Globus pallidus (tissue), 1 donor: ENCODE measurements around the gene PUS10.
"Not testable (repeated sequence)": the region's sequence is repeated elsewhere in the genome, so short reads cannot be mapped to it uniquely, and the experiment has no call there.

Source experiments
- DNase-seq: peaks from one replicate; pipeline ENCODE4 v3.0.0-alpha.2; 2015; ENCODE audit warnings: low spot score

The PUS10 gene

DNA sequence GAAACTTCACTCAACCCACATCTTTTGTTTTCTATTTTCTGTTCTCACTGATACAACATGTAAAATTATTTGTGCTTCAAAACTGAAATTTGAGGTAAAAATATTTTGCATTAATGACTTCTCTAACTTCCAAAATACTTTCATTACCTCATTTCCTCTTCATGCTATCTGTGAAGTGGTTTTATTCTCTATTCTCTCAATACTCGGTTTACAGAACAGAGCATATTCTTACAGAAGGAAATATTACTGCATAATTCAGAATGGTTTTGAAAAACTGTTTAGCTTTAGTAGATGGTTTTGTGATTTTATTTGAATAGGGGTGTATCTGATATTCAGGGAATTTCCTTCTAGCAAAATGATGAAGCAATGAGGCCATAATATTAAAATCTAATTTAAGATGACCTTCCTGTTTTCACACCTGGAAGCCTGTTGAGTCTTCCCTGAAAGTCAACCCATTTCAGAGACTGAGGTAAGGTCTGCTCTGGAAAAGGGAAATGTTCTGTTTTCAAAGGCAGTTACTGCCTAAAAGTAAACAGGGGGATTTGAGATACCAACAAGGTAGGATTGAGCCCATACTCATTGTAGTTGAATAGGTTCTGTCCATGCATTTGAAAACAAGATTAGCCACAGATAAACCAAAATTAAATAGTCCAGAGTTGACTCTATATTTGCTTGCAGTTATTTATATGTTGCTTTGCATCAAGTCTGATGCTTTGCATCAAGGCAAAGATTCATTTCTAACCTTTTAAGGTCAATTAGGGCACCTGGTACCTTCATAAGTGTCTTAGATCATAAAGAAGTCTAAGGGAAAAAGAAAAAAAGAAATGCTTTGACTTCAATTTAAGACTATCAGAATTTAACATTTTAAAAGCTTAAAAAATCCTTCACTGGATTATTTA is 51.3 kb downstream of the PUS10 start:
- no peak for DNase-seq

DNA sequence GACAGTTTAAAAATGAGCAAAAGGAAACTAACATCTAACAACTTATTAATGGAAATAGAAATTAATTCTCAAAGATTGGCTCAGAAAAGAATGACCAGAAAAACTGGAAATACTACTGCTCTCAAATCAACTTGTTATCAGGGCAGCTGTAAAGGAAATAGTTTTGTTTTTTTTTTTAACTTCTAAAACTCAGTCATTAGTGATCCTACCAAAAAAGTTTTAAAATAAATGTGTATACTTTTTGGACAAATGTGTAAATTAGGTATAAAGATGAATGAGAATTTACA is 52.6 kb downstream of the PUS10 start:
- no peak for DNase-seq

DNA sequence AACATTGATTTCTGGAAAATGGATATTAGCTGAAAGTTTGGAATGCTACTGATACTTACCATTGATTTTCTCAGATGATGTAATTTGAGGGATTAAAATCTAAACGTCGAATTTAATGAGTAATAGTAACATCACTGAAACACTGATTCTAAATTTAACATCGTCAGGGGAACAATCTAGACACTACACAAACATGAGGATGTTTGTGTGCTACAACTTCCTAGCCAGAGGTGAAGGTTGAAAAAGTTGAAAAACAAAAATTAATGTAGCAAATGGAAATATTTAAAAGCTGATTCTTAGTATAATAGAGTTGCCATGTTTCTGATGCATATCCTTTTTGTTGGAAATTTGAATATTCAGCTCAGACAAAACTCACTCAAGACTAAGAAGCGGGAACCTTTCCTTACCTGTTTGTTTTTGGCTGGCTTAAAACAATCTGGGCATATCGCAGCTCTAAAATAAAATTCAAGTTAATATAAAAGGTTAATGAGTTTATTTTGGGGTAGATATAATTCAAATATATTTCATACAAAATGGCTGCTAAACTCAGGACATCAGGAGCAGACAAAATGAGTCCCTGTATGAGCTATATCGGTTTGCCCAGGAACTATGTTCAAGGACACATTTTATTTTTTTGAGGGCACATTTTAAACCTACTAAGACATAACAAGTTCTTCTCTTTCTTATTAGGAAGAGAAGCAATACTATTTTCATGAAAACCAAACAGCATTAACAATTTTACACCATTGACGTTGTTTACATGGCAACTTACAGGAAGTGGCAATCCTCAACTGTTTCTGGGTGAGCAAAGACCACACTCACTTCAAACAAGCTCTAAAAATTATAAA is 53.2 kb downstream of the PUS10 start:
- DNase-seq = no peak

DNA sequence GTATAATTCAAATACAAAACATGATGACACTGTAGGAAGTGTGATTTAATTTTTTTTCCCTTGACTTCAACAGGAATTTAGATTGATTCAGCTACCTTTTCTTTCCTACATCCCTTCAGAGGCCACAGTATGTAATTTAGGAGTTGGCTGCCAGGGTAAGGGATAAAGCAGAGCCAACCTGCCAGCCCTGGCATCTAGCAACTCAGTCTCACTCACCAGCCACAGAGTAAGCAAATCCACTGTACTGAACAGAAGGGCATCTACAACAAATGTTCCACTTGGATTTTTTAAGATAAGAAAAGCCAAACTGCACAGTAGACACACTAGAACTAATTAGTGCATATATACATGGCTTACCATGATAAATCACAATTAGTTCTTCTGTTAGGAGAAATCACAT is 54.9 kb downstream of the PUS10 start:
- no peak for DNase-seq

DNA sequence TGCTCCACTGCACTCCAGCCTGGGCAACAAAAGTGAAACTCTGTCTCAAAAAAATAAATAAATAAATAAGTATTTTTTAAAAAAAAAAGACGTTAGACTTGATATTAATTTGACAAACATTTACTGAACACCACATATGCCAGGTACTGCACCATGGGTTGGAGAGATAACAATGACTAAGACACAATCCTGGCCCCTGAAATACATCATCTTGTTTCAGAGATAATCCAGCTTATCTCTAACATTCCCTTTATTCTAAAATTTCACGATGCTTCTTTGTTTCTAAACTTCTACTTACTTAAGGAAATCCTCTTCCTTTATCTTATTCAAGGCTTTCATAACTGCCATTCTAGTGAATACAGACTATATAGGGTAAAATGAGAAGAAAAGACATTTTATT is 55.5 kb downstream of the PUS10 start:
- DNase-seq = no peak

DNA sequence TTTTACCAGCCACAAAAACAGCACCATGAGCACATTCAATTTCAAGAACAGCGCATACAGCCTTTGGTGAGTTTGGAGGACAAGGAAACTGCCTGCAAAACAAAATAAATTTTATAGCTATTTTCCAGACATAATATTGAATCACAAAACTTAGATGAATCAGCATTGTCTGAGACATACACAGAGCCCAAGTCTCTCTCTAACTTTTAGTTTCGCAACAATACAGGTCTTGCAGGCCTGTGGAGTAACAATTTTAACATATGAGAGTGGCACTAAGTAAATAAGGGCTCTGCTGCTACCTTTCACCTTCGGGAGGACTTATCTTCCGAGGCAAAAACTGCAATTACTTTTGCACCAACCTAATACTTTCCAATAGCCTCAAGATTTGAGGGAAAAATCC is 56.6 kb downstream of the PUS10 start:
- DNase-seq = no peak

DNA sequence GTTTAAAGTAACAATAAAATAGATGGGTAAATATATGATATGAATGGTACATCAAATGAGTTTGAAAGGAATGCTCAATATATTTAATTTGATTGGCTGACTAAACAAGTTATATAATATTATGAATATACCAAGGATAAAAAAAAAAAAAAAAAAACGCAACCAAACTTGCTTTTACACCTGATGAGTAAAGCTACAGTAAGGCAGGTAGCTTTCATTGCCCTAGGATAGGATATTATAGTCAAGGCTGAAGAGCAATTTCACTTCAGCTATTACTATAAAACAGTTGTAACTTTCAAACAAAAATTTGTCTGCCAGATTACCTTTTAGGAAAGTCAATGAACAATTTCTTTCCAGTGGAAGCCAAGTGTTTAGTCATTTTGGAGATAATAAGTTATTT is 57.3 kb downstream of the PUS10 start:
- DNase-seq = no peak

DNA sequence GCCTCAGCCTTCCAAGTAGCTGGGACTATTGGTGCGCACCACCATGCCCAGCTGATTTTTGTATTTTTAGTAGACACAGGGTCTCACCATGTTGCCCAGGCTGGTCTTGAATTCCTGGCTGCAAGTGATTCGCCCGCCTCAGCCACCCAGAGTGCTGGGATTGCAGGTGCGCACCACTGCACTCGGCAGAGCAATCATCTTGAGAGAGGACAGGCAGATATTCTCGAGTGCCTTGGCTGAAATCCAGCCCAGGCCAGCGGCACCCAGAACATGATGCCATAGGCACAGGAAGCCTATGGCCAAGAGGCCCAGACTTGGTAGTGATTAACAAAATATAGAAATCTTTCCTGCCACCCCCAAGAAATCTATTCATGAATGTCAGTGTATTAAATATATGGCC is 58.6 kb downstream of the PUS10 start:
- DNase-seq = no peak

DNA sequence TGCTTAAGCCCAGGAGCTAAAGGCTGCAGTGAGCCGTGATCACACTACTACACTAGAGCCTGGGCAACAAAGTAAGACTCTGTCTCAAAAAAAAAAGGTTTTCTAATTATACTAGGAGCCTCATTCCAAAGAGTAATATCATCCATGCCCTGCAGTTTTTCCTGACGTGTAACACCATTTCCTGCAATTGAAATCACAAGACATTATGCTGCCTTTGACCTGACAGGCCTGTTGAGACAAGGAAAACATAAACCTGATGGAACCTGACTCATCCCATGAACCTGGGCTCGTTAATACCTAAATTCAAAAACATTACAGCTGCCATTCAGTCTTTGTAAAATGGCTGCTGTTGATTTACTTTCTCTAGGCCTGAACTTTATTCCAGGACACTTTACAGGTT is 59.3 kb downstream of the PUS10 start:
- DNase-seq = no peak

DNA sequence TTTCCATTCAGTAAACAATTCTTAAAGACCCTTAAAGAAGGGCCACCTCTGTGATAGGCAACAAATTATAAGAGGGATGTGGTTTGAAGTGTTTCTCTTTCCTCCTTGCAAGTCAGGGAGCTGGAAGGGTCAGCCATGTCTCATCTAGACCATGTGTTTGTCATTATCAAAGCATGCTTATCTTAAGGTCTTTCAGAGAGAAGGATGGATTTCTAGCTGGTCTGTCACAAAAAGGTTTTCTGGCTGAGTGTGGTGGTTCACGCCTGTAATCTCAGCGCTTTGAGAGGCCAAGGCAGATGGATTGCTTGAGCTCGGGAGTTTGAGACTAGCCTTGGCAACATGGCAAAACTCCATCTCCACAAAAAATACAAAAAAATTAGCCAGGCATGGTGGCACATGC is 59.7 kb downstream of the PUS10 start:
- DNase-seq = no peak

DNA sequence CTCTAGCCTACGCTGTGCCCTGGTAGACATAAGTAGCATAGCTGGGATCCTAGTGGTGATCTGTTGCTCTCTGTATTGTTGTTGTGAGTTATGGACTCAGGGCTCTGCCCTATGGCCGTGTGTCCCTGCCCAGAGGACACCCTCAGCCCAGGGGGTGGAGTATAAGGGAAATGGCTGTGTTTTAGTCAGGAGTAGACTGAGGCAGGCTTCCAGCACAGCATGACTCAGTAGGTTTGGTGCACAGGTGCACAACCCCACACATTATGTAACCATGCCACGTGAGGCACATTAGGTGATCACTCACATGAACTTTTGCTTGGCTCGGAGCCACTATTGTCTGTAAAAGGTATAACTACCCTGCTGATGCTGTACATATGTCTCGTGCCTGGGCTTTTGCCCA is 60.4 kb downstream of the PUS10 start:
- DNase-seq = no peak

DNA sequence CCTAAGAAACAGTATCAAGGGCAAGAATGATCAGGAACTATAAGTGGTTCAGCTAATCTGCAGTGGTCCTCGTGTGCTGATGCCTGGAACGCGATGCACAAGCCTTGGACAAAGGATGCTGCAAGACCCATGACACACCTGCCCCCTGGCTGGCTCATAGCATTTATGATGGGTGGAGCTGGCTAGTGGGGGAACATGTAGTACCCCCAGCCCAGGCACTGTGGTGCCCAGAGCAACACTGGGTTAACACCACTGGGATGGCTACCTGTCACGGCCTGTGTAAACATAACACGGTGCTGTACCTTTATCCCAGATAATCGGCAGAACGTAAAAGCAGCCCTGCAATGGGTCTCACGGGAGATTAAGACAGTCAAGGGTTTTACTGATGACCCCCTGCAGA is 60.8 kb downstream of the PUS10 start:
- no peak for DNase-seq

DNA sequence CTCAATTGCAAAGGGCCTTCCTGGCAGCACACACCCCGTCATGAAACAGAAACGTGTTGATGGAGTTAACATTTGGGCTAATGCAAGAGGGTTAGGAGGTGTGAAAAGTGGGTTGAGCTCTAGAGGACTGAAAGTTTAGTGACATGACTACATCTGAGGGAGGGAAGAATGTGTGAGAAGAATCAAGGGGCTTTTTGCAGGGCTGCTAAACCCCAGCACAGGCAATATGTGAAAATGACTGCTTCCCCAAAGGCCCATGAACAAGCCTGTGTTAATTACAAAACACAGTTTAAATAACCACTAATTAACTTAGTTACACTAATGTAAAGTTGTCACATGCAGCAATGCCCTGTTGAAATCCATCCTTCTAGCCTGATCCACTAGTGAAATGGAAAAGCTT is 63.9 kb downstream of the PUS10 start:
- no peak for DNase-seq

DNA sequence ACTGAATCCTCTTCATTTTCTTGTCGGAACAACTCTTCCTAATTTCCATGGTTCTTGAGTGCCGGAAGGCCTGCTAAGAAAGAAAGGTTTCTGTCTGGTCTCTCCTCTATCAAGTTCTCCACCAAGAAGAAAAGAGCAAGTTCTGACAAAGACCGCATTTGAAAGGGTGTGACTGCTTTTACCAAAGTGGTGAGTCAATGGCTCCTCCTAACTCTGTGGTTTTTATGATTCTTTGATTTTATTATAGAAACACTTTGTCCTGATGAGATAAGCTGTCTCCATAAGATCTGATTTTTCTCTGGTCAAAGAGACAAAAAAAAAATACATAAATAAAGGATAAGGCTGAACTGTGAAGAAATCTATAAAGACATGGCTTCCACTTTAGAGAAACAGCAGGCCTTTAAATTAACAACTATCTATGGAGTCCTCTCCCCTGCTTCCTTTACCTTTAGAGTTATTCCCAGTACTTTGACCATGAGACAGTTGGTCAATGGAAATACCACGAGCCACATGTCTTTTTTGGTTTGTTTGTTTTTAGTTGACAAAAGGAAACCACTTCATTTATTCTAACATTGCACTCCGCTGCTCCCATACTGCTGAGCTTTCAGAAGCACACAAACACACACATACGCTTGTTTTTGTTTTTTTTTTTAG is 69.0 kb downstream of the PUS10 start:
- no peak for DNase-seq

DNA sequence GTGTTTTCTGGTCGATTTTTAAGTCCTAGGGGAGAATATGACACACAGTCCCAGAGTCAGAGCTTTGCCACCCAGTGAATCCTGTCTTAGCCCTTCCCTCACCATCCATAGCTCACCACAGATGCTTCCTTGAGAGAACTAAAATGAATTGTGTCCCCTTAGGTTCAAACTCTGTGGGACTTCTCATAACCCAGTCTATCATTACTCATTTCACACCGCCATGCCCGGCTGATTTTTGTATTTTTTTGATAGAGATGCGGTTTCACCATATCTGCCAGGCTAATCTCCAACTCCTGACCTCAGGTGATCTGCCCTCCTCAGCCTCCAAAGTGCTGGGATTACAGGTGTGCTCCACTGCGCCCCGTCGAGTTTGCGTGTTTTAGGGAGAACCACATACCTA is 69.9 kb downstream of the PUS10 start:
- DNase-seq = no peak

DNA sequence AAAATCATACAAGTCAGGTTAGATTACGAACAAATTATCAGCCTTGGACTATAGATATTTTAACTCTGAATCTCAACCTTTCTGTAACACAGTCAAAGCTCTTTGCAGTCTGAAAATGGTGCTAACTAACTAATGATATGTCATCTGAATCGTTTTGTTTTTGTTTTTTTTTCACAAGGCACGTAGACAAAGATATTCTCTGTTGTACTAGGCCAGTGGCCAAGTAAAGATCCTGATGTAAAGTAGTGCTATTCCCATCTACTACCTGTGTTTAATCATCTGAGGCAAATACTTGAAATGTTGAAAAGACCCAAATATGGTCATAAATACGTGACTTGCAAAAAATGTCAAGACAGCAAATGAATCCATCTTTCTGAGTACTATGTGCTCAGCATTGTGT is 71.0 kb downstream of the PUS10 start:
- DNase-seq = no peak

DNA sequence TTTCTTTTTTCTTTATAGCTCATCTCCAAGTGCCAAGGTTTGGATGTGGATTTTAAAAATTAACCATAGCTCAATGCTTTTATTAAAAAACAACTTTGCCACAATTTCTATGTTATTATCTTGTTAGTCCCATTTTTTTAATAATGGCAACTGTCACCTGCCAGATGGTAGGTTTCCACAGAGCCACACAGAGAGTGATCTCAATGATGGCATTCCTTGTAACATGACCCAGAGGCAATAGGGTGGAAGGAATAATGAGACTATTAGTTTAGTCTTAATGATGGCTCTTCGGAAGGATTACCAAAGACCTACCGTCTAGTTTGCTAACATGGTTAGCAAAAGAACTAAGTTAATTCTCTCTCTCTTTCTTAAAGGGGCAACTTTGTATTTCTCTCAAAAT is 72.7 kb downstream of the PUS10 start:
- no peak for DNase-seq

DNA sequence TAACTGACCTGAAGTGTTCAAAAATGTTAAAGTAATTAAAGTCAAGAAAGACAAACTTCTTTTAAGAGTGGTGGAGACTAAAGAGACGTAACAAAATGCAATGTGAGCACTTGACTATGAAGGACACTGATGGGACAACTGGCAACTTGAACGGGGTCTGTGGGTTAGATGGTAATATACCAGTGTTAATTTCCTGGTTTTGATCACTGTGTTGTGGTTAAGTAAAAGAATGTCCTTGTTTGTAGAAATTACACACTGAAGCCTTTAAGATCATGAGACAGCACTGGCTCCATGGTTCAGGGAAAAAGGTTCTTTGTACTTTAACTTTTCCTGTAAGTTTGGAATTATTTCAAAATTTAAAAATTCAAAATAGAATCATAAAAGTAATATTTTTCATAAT is 78.4 kb downstream of the PUS10 start:
- no peak for DNase-seq

DNA sequence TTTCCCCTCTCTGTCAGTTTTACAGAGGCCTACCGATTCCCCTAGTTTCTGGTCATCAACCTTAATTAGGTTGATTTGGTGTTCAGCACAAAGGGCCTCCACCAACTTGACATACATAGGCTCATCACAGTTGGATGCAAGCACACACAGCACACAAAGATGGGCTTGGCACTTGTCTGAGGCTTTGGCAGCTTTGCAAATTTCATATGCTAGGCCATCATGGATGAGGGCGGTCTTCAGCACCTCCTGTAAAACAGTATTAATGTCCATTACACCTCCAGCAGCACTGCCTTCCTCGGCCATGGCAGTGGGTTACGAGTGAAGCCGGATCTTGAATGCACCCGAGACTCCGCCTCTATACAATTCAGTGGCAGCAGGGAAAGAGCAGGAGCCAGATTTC is 79.8 kb downstream of the PUS10 start:
- no peak for DNase-seq

DNA sequence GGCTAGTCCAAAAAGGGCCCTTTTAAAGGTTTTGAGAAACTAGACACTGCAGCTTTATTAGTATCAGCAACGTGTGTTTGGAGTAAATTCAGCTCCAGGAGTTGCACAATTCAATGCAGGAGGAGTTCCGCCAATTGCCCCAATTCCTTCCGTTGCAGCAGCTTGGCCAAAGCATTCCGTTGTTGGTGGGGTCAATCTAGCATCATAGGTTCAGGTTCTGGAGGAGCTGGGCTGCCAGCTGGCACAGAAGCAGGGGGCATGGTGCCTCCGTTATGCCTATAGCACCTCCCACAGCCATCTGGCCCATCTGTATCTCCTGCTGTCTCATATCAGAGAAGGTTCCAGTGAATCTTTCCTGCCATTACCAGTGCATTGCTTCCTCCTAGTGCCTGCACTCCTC is 81.3 kb downstream of the PUS10 start:
- no peak for DNase-seq

DNA sequence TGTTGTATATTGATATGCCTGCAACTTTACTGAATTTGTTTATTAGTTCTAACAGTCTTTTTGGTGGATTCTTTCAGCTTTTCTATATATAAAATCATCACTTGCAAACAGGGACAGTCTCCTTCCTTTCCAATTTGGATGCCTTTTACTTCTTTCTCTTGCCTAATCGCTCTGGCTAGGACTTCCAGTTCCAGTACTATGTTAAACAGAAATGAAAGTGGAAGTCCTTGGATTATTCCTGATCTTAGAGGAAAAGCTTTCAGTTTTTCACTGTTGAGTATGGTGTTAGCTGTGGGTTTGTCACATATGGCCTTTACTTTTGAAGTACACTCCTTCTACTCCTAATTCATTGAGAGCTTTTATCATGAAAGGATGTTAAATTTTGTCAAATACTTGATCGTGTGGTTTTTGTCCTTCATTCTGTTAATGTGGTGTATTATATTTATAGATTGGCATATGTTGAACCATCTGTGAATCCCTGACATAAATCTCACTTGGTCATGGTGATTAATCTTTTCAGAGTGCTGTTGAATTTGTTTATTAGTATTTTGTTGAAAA is 83.8 kb downstream of the PUS10 start:
- DNase-seq = no peak

DNA sequence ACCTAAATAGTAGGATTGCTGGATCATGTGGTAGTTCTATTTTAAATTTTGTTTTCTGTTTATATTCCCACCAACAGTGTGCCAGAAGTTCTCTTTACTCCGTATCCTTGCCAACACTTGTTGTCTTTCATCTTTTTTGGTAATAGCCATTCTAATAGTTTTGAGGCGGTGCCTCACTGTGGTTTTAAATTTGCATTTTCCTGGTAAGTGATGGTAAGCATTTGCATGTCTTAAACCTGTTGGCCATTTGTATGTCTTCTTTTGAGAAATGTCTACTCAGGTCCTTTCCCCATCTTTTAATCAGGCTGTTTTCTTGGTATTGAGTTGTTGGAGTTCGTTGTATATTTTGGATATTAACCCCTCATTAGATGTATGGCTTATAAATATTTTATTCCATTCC is 85.1 kb downstream of the PUS10 start:
- no peak for DNase-seq

DNA sequence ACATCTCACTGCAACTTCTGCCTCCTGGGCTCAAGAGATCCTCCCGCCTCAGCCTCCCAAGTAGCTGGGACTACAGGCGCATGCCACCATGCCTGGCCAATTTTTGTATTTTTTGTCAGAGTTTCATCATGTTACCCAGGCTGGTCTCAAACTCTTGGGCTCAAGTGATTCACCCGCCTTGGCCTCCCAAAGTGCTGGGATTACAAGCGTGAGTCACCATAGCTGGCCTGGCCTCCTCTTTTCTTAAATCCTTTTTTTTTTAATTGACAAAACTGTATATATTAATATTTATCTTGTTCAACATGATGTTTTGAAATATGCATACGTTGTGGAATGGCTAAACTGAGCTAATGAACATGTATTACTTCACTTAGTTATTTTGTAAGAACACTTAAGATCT is 86.0 kb downstream of the PUS10 start:
- not testable (repeated sequence) for DNase-seq
